Keratinocyte (primary cell): ENCODE data around the gene PARN. TPM values are rescaled to one million over a fixed set of nuclear protein-coding genes. Genes with fewer than 3 reads are reported as not detected.

Experiments used
- DNase-seq: peaks from one replicate; pipeline ENCODE4 v3.0.0-alpha.2; 2011; ENCODE audit warnings: low read depth, missing footprints, low spot score
- FAIRE-seq: peaks from 2 replicates; lab custom pipeline; 2011; peaks lifted over from hg19 to GRCh38; lab: Jason Lieb, UNC
- H2AFZ ChIP-seq: 2 replicates; pipeline ENCODE4 v1.6.0; 2012; ENCODE audit warnings: low read length, control low read depth, inconsistent platforms; ENCODE audit not compliant: control insufficient read depth
- H3K27ac ChIP-seq: 2 replicates; pipeline ENCODE4 v1.5.1; 2011; ENCODE audit warnings: low read length; ENCODE audit not compliant: control insufficient read depth, insufficient read depth
- H3K27me3 ChIP-seq: 3 replicates; pipeline ENCODE4 v1.6.0; 2011; ENCODE audit warnings: low read length; ENCODE audit not compliant: control insufficient read depth, insufficient read depth; ENCODE audit errors: extremely low read depth
- H3K36me3 ChIP-seq, 2 experiments: 2 replicates in 1 of 2; 3 replicates in 1 of 2; pipeline ENCODE4 v1.5.1; 2011; ENCODE audit warnings: low read length in 2 of 2, mild to moderate bottlenecking in 1 of 2; ENCODE audit not compliant: control insufficient read depth in 2 of 2, insufficient read depth in 2 of 2; ENCODE audit errors: extremely low read depth in 1 of 2
- H3K4me1 ChIP-seq: 3 replicates; pipeline ENCODE4 v1.5.1; 2011; ENCODE audit warnings: low read length; ENCODE audit not compliant: control insufficient read depth, insufficient read depth; ENCODE audit errors: extremely low read depth
- H3K4me2 ChIP-seq: 3 replicates; pipeline ENCODE4 v1.6.0; 2011; ENCODE audit warnings: low read depth, low read length; ENCODE audit not compliant: control insufficient read depth, insufficient read depth; ENCODE audit errors: extremely low read depth
- H3K4me3 ChIP-seq, 3 experiments: fragments of 200-600 bp in 1 of 3; sonication (generic) in 1 of 3; 2 replicates in 2 of 3; 3 replicates in 1 of 3; pipeline ENCODE4 v1.5.1; 2011 to 2016; ENCODE audit warnings: low read length in 3 of 3, mild to moderate bottlenecking in 3 of 3, control low read depth in 2 of 3, inconsistent platforms in 1 of 3, low read depth in 1 of 3, mixed read lengths in 1 of 3, mixed run types in 1 of 3, moderate library complexity in 1 of 3; ENCODE audit not compliant: control insufficient read depth in 2 of 3, insufficient read depth in 2 of 3; ENCODE audit errors: extremely low read depth in 1 of 3
- H3K79me2 ChIP-seq: 2 replicates; pipeline ENCODE4 v1.6.0; 2012; ENCODE audit warnings: low read length; ENCODE audit not compliant: control insufficient read depth, insufficient read depth
- H3K9ac ChIP-seq: 3 replicates; pipeline ENCODE4 v1.6.0; 2011; ENCODE audit warnings: low read length; ENCODE audit not compliant: control insufficient read depth, insufficient read depth; ENCODE audit errors: extremely low read depth
- H3K9me1 ChIP-seq: 3 replicates; pipeline ENCODE4 v1.6.0; 2011; ENCODE audit warnings: low read length; ENCODE audit not compliant: control insufficient read depth, insufficient read depth; ENCODE audit errors: extremely low read depth
- H3K9me3 ChIP-seq: 2 replicates; pipeline ENCODE4 v1.5.1; 2012; ENCODE audit warnings: low read depth, low read length; ENCODE audit not compliant: control insufficient read depth
- H4K20me1 ChIP-seq: 3 replicates; pipeline ENCODE4 v1.6.0; 2011; ENCODE audit warnings: low read length; ENCODE audit not compliant: control insufficient read depth, insufficient read depth; ENCODE audit errors: extremely low read depth
- EZH2 ChIP-seq: IDR thresholded peaks from one replicate; pipeline ENCODE4 v1.6.1; 2012; ENCODE audit warnings: inconsistent platforms, mild to moderate bottlenecking, low read length, moderate library complexity
- dilution Hi-C: fragments of 300-500 bp; cut with MboI; formaldehyde crosslinking; loops from one replicate; pipeline ENCODE4 v1.7.0; 2020; ENCODE audit warnings: low sequenced_read_pairs; ENCODE audit not compliant: extremely low pct_ligation_motif_present
- polyA plus RNA-seq, 5 experiments: library from polyadenylated mRNA; depleted of rRNA in 3 of 5; stranded (reverse) in 3 of 5; stranded (forward) in 1 of 5; unstranded in 1 of 5; fragments of >200 nt; gene quantifications; 1 replicate in 1 of 5; 2 replicates in 3 of 5; 3 replicates in 1 of 5; pipeline versions ENCODE4 v1.2.1 to v1.2.3, GENCODE V29; 2011 to 2012; ENCODE audit warnings: missing spikeins in 2 of 5, low read depth in 1 of 5, low replicate concordance in 1 of 5
- TF ChIP-seq, protein P1 (sequence below), 3 experiments: IDR thresholded peaks in 1 of 3; conservative IDR thresholded peaks in 1 of 3; optimal IDR thresholded peaks in 1 of 3; 2 replicates in 2 of 3; 3 replicates in 1 of 3; pipeline versions ENCODE3 to v1.5.1; 2011; ENCODE audit warnings: low read length in 3 of 3, mild to moderate bottlenecking in 3 of 3, moderate library complexity in 2 of 3, control low read depth in 1 of 3, inconsistent platforms in 1 of 3; ENCODE audit not compliant: insufficient read depth in 2 of 3; ENCODE audit errors: extremely low read depth in 1 of 3

The PARN gene
- polyA plus RNA-seq, 1 donor (not counting 4 experiments of a cell fraction or from before 2014, with no cell fraction given) = 40.8 TPM

- Histone ChIP-seq H3K4me2 (no peak overlapping the region), H3K4me3 (no peak overlapping the region), H3K9ac (no peak overlapping the region), H3K9me3 (no peaks in the 10 kb centered on the region), H3K79me2 (no peaks in the 10 kb centered on the region), H3K27ac (no peak overlapping the region), H3K4me1 (peaks cover 25% of the 10 kb centered on the region), H3K36me3 (peaks cover 5 to 6% of the 10 kb centered on the region in 2 experiments), H2AFZ (no peak overlapping the region), H3K9me1 (no peaks in the 10 kb centered on the region), H3K27me3 (no peaks in the 10 kb centered on the region), H4K20me1 (no peaks in the 10 kb centered on the region)
- TF ChIP-seq EZH2 = no peak
- TF ChIP-seq, protein P1, sequence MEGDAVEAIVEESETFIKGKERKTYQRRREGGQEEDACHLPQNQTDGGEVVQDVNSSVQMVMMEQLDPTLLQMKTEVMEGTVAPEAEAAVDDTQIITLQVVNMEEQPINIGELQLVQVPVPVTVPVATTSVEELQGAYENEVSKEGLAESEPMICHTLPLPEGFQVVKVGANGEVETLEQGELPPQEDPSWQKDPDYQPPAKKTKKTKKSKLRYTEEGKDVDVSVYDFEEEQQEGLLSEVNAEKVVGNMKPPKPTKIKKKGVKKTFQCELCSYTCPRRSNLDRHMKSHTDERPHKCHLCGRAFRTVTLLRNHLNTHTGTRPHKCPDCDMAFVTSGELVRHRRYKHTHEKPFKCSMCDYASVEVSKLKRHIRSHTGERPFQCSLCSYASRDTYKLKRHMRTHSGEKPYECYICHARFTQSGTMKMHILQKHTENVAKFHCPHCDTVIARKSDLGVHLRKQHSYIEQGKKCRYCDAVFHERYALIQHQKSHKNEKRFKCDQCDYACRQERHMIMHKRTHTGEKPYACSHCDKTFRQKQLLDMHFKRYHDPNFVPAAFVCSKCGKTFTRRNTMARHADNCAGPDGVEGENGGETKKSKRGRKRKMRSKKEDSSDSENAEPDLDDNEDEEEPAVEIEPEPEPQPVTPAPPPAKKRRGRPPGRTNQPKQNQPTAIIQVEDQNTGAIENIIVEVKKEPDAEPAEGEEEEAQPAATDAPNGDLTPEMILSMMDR (optimal IDR thresholded peaks at IDR 0.05 in 1 of 3, IDR thresholded peaks at IDR 0.05 in 1 of 3, conservative IDR thresholded peaks at IDR 0.05 in 1 of 3; ENCODE audit: extremely low read depth in 1 of 3, insufficient read depth in 2 of 3, low read length in 3 of 3) = no peak
- dilution Hi-C loops = no loop called here
- DNase-seq (no peak), FAIRE-seq (no peak)
These were observed 146.2 kb downstream of the PARN start for GRCh38 chr16:14483819-14484385.

GRCh38 chr16:14476183-14476582 lies 153.9 kb downstream of the PARN start:
- Histone ChIP-seq H3K27ac (no peak overlapping the region), H3K4me3 (no peak overlapping the region), H2AFZ (no peak overlapping the region), H3K9me1 (no peaks in the 10 kb centered on the region), H4K20me1 (no peaks in the 10 kb centered on the region), H3K27me3 (no peaks in the 10 kb centered on the region), H3K9ac (no peak overlapping the region), H3K79me2 (no peaks in the 10 kb centered on the region), H3K4me2 (no peak overlapping the region), H3K36me3 (peaks cover 0 to 1% of the 10 kb centered on the region in 2 experiments), H3K9me3 (no peaks in the 10 kb centered on the region), H3K4me1 (no peaks in the 10 kb centered on the region)
- FAIRE-seq (no peak), DNase-seq (no peak)
- TF ChIP-seq, protein P1 (optimal IDR thresholded peaks at IDR 0.05 in 1 of 3, IDR thresholded peaks at IDR 0.05 in 1 of 3, conservative IDR thresholded peaks at IDR 0.05 in 1 of 3; ENCODE audit: extremely low read depth in 1 of 3, insufficient read depth in 2 of 3, low read length in 3 of 3) = no peak
- no peak for TF ChIP-seq EZH2
- dilution Hi-C loops = no loop called here
